Activated CD4-positive, alpha-beta T cell treated with anti-CD3 and anti-CD28 coated beads, Interleukin-2, amount 10 ng/mL, durations not matched to agents 24 days and 14 days (primary cell): Measurements from ENCODE around the gene SLC7A8. TPM values are rescaled to one million over a fixed set of nuclear protein-coding genes. Genes with fewer than 3 reads are reported as not detected.

Source experiments
- DNase-seq: peaks from one replicate; pipeline ENCODE4 v3.0.0; 2022
- H3K27ac Mint-ChIP-seq: one replicate; pipeline ENCODE4 v1.8.0; 2022; ENCODE audit warnings: mild to moderate bottlenecking, mixed read lengths
- H3K27me3 Mint-ChIP-seq: one replicate; pipeline ENCODE4 v1.8.0; 2022; ENCODE audit warnings: mixed read lengths
- H3K36me3 Mint-ChIP-seq: one replicate; pipeline ENCODE4 v1.8.0; 2022; ENCODE audit warnings: low read depth, mild to moderate bottlenecking, mixed read lengths
- H3K4me1 Mint-ChIP-seq: one replicate; pipeline ENCODE4 v1.8.0; 2021; ENCODE audit warnings: mixed read lengths
- H3K4me3 Mint-ChIP-seq: one replicate; pipeline ENCODE4 v1.8.0; 2022; ENCODE audit warnings: mild to moderate bottlenecking, moderate library complexity, mixed read lengths
- H3K9me3 Mint-ChIP-seq: one replicate; pipeline ENCODE4 v1.8.0; 2021; ENCODE audit warnings: mixed read lengths
- intact Hi-C: fragments of 100-400 bp; cut with micrococcal nuclease; formaldehyde crosslinking; loops from one replicate; pipeline ENCODE4 v1.15.1; 2023
- total RNA-seq: library from RNA; stranded (reverse); gene quantifications from 2 replicates; pipeline ENCODE4 v1.2.3, GENCODE V29; 2022

SLC7A8 gene
- total RNA-seq, 1 donor from 2014 or later = not detected

DNA sequence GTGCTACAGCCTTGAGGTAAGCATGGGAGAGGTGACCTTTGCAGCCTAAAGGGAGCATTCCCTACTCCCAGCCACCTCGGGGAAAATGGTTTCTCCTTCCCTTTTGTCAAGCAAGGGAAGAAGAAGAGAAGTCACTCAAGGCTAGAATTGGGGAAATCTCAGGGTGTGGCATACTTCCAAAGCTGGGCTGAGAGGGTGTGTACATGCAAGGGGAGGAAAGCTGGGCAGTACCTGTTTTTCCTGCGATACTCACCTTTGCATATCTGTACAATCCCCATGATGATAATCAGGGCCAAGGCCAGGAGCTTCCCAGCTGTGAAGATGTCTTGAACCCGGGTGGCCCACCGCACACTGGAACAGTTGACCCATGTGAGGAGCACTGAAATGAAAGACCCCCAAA, 40.6 kb downstream of the SLC7A8 start:
- peaks cover 2% of the 10 kb centered on the region for H3K4me1 Mint-ChIP-seq
- H3K9me3 Mint-ChIP-seq = no peaks in the 10 kb centered on the region
- H3K27me3 Mint-ChIP-seq = peaks cover 6% of the 10 kb centered on the region
- intact Hi-C loops = no loop called here
- no peaks in the 10 kb centered on the region for H3K36me3 Mint-ChIP-seq
- H3K27ac Mint-ChIP-seq = no peak overlapping the region
- no peak for DNase-seq
- no peak overlapping the region for H3K4me3 Mint-ChIP-seq

DNA sequence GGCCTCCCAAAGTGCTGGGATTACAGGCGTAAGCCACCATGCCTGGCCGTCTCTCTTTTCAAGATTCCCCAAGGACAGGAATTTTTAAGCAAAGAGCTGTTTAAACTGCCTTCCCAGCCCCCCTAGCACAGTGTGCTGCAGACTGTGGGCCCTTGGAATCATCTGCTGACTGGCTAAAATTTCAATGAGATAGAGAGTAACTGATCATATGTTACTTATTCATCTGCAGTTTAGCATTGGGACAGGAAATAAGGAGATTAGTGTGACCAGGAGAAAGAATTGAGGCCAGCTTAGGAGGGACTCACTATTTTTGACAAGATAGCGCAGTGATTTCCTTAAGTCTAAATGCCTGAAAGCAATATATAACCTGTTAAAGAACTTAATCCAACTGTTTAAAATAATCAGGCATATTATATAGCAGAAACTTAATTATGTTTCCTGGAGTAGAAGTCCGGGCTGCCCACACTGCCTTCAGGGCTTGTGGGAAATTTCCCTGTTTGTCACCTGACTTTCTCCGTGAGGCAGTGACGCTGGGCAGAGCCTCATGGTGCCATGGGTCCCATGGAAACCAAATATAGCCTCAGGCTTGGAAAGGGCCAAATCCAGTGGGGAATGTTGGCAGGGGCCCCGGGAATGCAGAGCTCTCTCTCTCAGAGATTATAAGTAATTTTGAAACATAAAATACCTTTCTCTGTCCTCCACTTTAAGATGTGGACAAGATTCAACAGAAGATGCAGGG, 41.6 kb downstream of the SLC7A8 start:
- H3K27me3 Mint-ChIP-seq = peaks cover 3% of the 10 kb centered on the region
- intact Hi-C loops = no loop called here
- H3K4me3 Mint-ChIP-seq = no peak overlapping the region
- H3K27ac Mint-ChIP-seq = no peak overlapping the region
- no peaks in the 10 kb centered on the region for H3K36me3 Mint-ChIP-seq
- no peak for DNase-seq
- peaks cover 2% of the 10 kb centered on the region for H3K4me1 Mint-ChIP-seq
- H3K9me3 Mint-ChIP-seq = no peaks in the 10 kb centered on the region

DNA sequence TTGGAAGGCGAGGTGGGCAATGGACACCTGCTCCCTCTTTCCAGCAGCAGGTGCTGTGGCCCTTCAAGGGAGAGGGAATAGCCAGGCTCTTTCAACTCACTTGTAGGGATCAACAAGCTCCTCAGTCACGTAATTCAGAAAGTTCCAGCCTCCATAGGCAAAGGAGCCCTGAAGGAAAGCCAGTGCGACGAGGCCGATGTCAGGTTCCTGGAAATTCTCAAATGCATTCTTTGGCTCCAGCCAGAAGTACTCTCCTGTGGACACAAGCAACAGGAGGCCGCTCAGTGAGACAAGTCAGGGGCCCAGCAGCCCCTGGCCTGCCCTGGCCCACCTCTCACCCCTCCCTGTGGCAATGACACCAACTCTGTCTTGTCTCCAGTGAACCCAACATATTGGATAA, 43.1 kb downstream of the SLC7A8 start:
- Mint-ChIP-seq H3K27ac (no peak overlapping the region), H3K4me1 (no peaks in the 10 kb centered on the region)
- DNase-seq = no peak

DNA sequence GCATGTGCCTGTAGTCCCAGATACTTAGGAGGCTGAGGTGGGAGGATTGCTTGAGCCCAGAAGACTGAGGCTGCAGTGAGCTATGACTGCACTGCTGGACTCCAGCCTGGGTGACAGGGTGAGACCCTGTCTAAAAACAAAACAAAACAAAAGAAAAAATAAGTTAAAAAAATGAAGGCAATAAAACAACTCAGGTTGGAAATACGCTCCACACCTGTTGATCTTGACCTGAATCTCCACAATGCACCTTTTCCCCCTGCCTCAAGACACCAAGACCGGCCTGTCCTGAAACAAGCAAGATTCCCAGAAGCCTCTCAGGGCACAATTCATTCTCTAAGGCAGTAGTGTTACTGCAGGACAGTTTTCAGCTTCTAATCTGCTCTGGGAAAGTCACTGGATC, 43.6 kb downstream of the SLC7A8 start:
- Mint-ChIP-seq H3K4me3 (no peak overlapping the region), H3K4me1 (no peaks in the 10 kb centered on the region), H3K27me3 (peaks cover 2% of the 10 kb centered on the region), H3K9me3 (no peaks in the 10 kb centered on the region), H3K36me3 (no peaks in the 10 kb centered on the region), H3K27ac (no peak overlapping the region)
- no peak for DNase-seq
- intact Hi-C loops = no loop called here

More for the DNA sequence above, 43.1 kb downstream of the SLC7A8 start:
- Mint-ChIP-seq H3K27me3 (peaks cover 2% of the 10 kb centered on the region), H3K9me3 (no peaks in the 10 kb centered on the region), H3K36me3 (no peaks in the 10 kb centered on the region), H3K4me3 (no peak overlapping the region)
- intact Hi-C loops = no loop called here

DNA sequence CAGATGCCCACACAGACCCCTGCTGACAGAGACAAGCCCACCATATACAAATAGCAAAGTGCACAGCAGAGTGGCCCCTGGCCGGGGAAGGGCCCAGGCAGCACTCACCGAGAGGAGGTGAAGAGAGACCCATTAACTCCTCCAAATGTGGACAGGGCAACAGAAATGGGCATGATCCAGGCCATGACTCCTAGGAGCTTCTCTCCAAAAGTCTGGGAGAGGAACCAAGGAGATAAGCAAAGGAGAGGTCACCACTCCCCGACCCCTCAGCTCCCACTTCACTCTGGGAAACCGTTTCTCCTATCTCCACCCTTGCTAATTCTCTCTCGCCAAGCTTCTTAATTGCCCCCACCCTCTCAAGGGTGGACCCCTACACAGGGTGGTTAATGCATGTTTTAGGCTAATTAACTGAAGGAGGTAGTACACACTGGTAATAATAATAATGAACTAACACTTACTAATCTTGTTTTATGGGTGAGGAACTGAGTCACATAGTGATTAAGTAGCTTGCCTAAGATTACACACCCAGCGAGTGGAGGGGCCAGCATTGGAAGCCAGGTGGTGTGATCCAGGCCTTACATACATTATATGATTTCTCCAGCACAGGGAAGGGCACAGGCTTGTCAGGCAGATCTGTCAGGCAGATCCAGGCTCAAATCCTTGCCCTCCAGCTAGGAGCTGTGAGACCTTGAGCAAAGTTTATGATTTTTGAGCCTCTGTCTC, 45.5 kb downstream of the SLC7A8 start:
- H3K36me3 Mint-ChIP-seq = no peaks in the 10 kb centered on the region
- no peak overlapping the region for H3K4me3 Mint-ChIP-seq
- no peaks in the 10 kb centered on the region for H3K9me3 Mint-ChIP-seq
- no peaks in the 10 kb centered on the region for H3K27me3 Mint-ChIP-seq
- H3K4me1 Mint-ChIP-seq = no peaks in the 10 kb centered on the region
- H3K27ac Mint-ChIP-seq = no peak overlapping the region
- intact Hi-C loops = no loop called here
- no peak for DNase-seq

DNA sequence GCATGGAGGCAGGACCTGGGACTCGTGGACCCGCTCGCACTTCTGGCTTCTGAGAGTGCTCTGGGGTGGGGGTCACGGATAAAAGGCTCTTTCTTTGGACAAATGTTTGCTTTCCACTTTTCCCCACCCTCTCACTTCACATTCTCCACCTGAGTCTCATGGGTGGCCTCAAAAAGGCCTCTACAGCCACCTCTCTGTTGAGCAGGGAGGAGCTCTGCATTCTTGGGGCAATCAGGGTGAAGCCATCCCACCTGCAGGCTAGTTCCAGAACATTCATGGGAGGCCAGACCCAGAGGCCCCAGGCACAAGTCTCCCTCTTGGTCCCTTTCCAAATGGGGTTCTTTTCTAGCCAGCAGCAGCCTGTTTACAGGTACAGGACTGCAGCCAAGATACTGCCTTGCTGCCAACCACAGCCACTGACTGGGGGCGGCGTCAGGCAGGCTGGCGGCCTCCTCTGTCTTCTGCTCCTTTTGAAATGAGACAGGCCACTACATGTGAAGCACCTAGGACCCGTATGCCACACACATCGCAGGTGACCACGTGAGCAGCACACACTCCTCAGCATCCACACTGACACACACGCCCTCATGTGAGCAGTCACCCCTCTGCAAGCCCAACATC, 46.2 kb downstream of the SLC7A8 start:
- H3K4me1 Mint-ChIP-seq = no peaks in the 10 kb centered on the region
- H3K27me3 Mint-ChIP-seq = no peaks in the 10 kb centered on the region
- no peaks in the 10 kb centered on the region for H3K36me3 Mint-ChIP-seq
- no peak overlapping the region for H3K27ac Mint-ChIP-seq
- H3K4me3 Mint-ChIP-seq = no peak overlapping the region
- no peaks in the 10 kb centered on the region for H3K9me3 Mint-ChIP-seq
- no peak for DNase-seq
- intact Hi-C loops = no loop called here

DNA sequence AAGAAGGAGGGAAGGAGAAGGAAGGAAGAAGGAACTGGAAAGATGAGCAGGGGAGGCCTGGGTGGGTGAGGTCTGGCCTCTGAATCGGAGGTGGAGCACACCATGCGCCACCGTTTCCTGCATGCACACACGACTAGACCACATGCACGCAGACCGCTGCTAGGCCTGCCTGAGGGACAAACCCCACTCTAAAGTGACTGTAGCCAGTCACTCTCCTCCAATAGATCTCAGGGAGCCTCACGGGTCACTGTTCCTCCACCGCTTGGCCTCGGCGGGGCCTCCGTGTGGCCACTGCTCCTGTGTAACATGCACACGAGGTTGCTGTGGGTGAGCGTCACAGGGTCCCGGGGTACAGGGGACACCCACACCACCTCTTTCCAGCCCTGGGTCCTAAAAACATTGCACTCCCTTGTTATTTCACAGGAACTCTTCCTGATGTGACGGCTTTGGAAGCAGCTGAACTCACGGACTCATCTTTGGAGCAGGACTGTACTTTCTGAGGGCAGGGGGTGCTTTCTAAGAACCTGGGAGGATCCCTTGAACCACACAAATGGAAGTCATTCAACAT, 46.8 kb downstream of the SLC7A8 start:
- H3K27ac Mint-ChIP-seq = no peak overlapping the region
- no peak overlapping the region for H3K4me3 Mint-ChIP-seq
- no peaks in the 10 kb centered on the region for H3K4me1 Mint-ChIP-seq
- H3K27me3 Mint-ChIP-seq = no peaks in the 10 kb centered on the region
- H3K36me3 Mint-ChIP-seq = no peaks in the 10 kb centered on the region
- intact Hi-C loops = no loop called here
- no peak for DNase-seq
- no peaks in the 10 kb centered on the region for H3K9me3 Mint-ChIP-seq

DNA sequence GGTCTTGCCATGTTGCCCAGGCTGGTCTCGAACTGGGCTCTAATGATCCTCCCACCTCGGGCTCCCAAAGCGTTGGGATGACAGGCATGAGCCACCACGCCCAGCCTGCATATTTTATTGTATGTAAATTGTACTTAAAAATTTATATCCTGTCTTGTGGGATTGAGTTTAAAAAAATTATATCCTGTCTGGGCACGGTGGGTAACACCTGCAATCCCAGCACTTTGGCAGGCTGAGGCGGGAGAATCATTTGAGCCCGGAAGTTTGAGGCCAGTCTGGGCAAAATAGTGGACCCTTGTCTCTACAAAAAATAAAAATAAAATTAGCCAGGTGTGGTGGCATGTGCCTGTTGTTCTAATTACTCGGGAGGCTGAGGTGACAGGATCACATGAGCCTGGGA, 50.5 kb downstream of the SLC7A8 start:
- Mint-ChIP-seq H3K9me3 (no peaks in the 10 kb centered on the region), H3K27ac (no peak overlapping the region), H3K4me3 (no peak overlapping the region), H3K4me1 (peaks cover 4% of the 10 kb centered on the region), H3K27me3 (peaks cover 15% of the 10 kb centered on the region), H3K36me3 (no peaks in the 10 kb centered on the region)
- intact Hi-C loops = no loop called here
- DNase-seq = no peak

DNA sequence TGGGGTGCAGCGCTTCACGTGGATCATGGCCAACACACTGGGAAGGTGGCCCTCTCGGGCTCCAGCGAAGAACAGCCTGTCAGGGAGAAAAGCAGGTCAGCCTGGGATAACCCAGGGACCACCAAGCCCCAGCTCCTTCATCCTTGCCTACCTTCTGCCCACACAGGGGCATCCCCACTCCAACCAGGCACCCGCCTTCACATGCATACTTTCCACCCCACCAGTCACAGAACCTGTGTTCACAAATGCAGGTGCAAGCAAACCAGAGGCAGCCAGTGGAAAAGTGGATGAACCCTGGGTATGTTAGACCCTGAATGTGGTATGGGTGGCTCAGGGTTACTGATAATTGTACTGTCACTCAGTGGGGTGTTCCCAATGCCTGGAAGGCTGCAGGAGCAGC, 52.0 kb downstream of the SLC7A8 start:
- Mint-ChIP-seq H3K27me3 (peaks cover 15% of the 10 kb centered on the region), H3K4me3 (no peak overlapping the region), H3K9me3 (no peaks in the 10 kb centered on the region), H3K4me1 (peaks cover 4% of the 10 kb centered on the region), H3K27ac (no peak overlapping the region), H3K36me3 (no peaks in the 10 kb centered on the region)
- DNase-seq = no peak
- intact Hi-C loops = no loop called here

DNA sequence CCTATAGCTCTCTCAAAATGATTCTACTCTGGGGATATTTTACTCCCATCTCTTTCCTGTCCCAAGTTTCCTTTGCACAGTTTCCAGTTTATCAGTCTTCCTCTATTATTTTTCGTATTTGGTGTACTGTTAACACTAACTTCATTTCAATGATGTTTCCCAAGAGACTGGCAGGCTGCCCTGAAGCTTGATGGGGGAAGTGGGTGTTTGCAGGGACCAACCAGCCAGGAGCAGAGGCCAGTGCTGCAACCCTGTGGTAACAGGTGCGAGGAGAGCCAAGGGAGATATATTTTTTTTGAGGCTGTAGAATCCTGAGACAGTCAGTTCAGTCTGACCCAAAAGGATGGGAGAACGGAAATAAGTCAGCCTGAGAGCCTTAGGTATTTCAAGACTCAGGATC, 52.6 kb downstream of the SLC7A8 start:
- no peak for DNase-seq
- Mint-ChIP-seq H3K27me3 (peaks cover 15% of the 10 kb centered on the region), H3K27ac (no peak overlapping the region), H3K9me3 (no peaks in the 10 kb centered on the region), H3K36me3 (no peaks in the 10 kb centered on the region), H3K4me1 (peaks cover 4% of the 10 kb centered on the region), H3K4me3 (no peak overlapping the region)
- intact Hi-C loops = no loop called here

DNA sequence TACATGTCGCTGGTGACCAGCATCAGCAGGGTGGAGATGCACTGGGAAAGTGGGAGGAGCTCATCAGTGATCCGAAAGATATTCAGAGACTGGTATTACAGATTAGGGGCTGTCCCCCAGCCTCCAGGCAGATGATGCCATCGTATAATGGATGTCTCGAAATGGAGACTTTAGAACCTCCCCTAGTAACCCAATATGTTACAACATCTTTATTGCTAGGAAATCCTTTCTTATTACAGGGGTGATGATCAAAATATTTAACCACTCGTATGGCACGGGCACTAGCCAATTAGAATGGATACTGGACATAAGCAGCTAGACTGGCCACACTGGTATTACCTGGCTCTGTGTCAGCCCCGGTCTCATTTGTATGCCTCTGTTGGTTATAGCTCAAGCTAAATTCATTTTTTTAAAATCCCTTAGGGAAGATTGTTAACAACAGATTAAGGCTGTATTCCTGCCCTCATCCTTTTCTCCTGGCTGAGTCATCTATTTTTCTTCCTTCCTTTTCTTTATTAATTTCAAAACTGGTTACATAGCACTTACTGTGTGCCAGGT, 53.6 kb downstream of the SLC7A8 start:
- Mint-ChIP-seq H3K9me3 (no peaks in the 10 kb centered on the region), H3K27me3 (peaks cover 15% of the 10 kb centered on the region), H3K36me3 (no peaks in the 10 kb centered on the region), H3K27ac (no peak overlapping the region), H3K4me3 (no peak overlapping the region), H3K4me1 (peaks cover 4% of the 10 kb centered on the region)
- intact Hi-C loops = no loop called here
- DNase-seq = no peak

DNA sequence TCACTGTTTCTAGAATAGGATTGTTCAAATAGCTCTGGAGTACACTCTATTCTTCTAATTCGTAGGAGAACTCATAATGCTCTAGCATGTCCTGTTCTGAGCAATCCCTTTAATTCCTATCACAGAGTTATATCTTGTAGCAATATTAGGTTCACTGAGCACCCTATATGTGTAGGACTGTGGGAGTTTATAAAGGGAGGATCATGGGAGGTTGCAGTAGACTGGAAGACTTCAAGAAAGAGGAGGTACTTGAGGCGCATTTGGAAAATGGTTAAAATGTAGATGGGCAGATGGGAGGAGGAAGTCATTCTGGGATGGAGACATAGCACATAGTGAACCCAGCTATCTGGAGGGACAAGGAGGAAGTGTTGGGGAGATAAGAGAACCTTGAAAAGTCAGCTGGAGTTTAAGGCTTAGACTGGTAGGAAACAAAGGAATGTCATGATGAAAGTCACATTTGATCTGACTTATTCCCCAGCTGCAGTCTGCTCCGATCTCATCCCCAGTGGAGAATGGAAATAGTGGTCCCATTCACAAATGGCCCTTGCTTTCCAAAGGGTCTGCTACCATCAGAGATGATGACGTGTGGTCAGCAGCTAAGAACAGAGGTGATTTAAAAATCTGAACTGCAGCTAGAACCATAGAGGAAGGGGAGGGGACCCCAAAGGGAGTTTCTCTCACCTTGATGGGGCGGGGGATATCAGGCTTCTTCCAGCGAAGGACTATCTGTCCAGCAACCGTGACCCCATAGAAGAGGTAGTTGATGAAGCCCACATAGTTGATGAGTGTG, 54.3 kb downstream of the SLC7A8 start:
- Mint-ChIP-seq H3K4me1 (peaks cover 4% of the 10 kb centered on the region), H3K27ac (no peak overlapping the region), H3K9me3 (no peaks in the 10 kb centered on the region), H3K36me3 (no peaks in the 10 kb centered on the region), H3K4me3 (no peak overlapping the region), H3K27me3 (peaks cover 15% of the 10 kb centered on the region)
- intact Hi-C loops = no loop called here
- no peak for DNase-seq

DNA sequence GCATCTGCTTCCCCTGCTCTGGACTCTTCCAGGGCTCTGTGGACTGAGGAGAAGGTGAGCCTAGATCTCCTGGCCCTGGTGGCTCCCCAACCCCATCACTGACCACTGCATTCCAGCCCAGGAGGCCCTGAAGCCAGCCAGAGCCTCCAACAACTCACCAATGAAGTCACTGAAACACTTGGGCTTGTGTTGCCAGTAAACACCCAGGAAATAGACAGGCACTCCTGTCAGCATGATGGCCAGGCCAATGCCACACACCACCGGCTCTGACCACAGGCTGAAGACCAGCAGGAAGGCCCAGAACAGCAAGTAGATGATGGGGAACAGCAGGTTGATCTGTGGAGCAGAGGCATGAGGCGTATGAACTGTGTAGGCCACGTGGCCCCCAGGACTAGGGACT, 55.6 kb downstream of the SLC7A8 start:
- DNase-seq = no peak
- Mint-ChIP-seq H3K27me3 (peaks cover 17% of the 10 kb centered on the region), H3K9me3 (no peaks in the 10 kb centered on the region), H3K36me3 (no peaks in the 10 kb centered on the region), H3K4me1 (peaks cover 4% of the 10 kb centered on the region), H3K4me3 (no peak overlapping the region), H3K27ac (no peak overlapping the region)
- intact Hi-C loops = no loop called here
